HepG2 (cell line): ENCODE data around the gene CABLES2. TPM values are rescaled to one million over a fixed set of nuclear protein-coding genes. Genes with fewer than 3 reads are reported as not detected.

Experiments
- ARID5B ChIP-seq: IDR thresholded peaks from 2 replicates; pipeline ENCODE4 v1.4.0; 2020; ENCODE audit warnings: mild to moderate bottlenecking, missing genetic modification reagents
- ARNT2 ChIP-seq: sonication (generic); formaldehyde crosslinking; IDR thresholded peaks from 2 replicates; pipeline ENCODE4 v1.8.0; 2022; ENCODE audit warnings: mild to moderate bottlenecking, low read depth, missing genetic modification reagents, moderate library complexity
- ASH2L ChIP-seq: fragments of 300-600, 200-600 bp; sonication (generic); IDR thresholded peaks from 2 replicates; pipeline ENCODE4 v1.7.0; 2017; ENCODE audit warnings: low read depth, mild to moderate bottlenecking, moderate library complexity, mixed read lengths, low read length; ENCODE audit not compliant: insufficient read length
- ATF7 ChIP-seq, 2 experiments: fragments of 450-650 bp in 1 of 2; sonication (generic) in 1 of 2; formaldehyde crosslinking in 1 of 2; IDR thresholded peaks; 2 replicates each; pipeline versions ENCODE4 v1.4.0 to v1.6.1; 2016 to 2020; ENCODE audit warnings: antibody characterized with exemption in 1 of 2, mild to moderate bottlenecking in 1 of 2, missing genetic modification reagents in 1 of 2
- DBP ChIP-seq: sonication (generic); formaldehyde crosslinking; IDR thresholded peaks from 2 replicates; pipeline ENCODE4 v1.4.0; 2020; ENCODE audit warnings: missing genetic modification reagents; ENCODE audit errors: not compliant biosample characterization
- EHMT2 ChIP-seq: fragments of 200-600 bp; sonication (generic); IDR thresholded peaks from 2 replicates; pipeline ENCODE4 v1.7.0; 2017; ENCODE audit warnings: antibody characterized with exemption, low read depth, low read length, borderline replicate concordance
- GFI1 ChIP-seq: sonication (generic); formaldehyde crosslinking; IDR thresholded peaks from 2 replicates; pipeline ENCODE4 v1.5.0; 2020; ENCODE audit warnings: missing genetic modification reagents, mild to moderate bottlenecking, borderline replicate concordance
- MEF2D ChIP-seq: sonication (generic); formaldehyde crosslinking; IDR thresholded peaks from 2 replicates; pipeline ENCODE4 v1.5.1; 2020; ENCODE audit warnings: mild to moderate bottlenecking, missing genetic modification reagents
- MIER3 ChIP-seq: IDR thresholded peaks from 2 replicates; pipeline ENCODE4 v1.6.1; 2016; ENCODE audit warnings: missing compliant biosample characterization, borderline replicate concordance
- NPAS2 ChIP-seq: sonication (generic); formaldehyde crosslinking; IDR thresholded peaks from 2 replicates; pipeline ENCODE4 v1.8.0; 2022; ENCODE audit warnings: mild to moderate bottlenecking, missing genetic modification reagents, borderline replicate concordance
- POLR2AphosphoS2 ChIP-seq: IDR thresholded peaks from 2 replicates; pipeline ENCODE4 v1.6.1; 2011; ENCODE audit warnings: low read depth, low read length, improper control_type of control experiment
- POLR2AphosphoS5 ChIP-seq: IDR thresholded peaks from 2 replicates; pipeline ENCODE4 v1.6.1; 2012; ENCODE audit warnings: low read depth, low read length
- REPIN1 ChIP-seq: sonication (generic); formaldehyde crosslinking; IDR thresholded peaks from 2 replicates; pipeline ENCODE4 v1.8.0; 2022; ENCODE audit warnings: missing genetic modification reagents, low read depth, mild to moderate bottlenecking, borderline replicate concordance
- RXRA ChIP-seq: sonication (generic); formaldehyde crosslinking; IDR thresholded peaks from 2 replicates; pipeline ENCODE4 v1.5.1; 2020; ENCODE audit warnings: missing genetic modification reagents
- TCF12 ChIP-seq, 2 experiments: fragments of 450-650 bp in 1 of 2; sonication (generic) in 1 of 2; formaldehyde crosslinking in 1 of 2; IDR thresholded peaks; 2 replicates each; pipeline versions ENCODE4 v1.6.1 to v1.8.0; 2017 to 2022; ENCODE audit warnings: antibody characterized with exemption in 1 of 2, mild to moderate bottlenecking in 1 of 2, missing genetic modification reagents in 1 of 2, moderate library complexity in 1 of 2
- THYN1 ChIP-seq: sonication (generic); formaldehyde crosslinking; IDR thresholded peaks from 2 replicates; pipeline ENCODE4 v1.8.1; 2023; ENCODE audit warnings: low read depth, mild to moderate bottlenecking, moderate library complexity, missing genetic modification reagents, borderline replicate concordance
- ZBTB1 ChIP-seq: sonication (generic); formaldehyde crosslinking; IDR thresholded peaks from 2 replicates; pipeline ENCODE4 v1.4.0; 2020; ENCODE audit warnings: missing genetic modification reagents, borderline replicate concordance
- ZNF143 ChIP-seq: sonication (generic); formaldehyde crosslinking; IDR thresholded peaks from 2 replicates; pipeline ENCODE4 v1.4.0; 2020; ENCODE audit warnings: missing genetic modification reagents
- ZNF30 ChIP-seq: sonication (generic); formaldehyde crosslinking; IDR thresholded peaks from 2 replicates; pipeline ENCODE4 v1.5.0; 2020; ENCODE audit warnings: mild to moderate bottlenecking, missing genetic modification reagents
- ZNF672 ChIP-seq: sonication (generic); formaldehyde crosslinking; IDR thresholded peaks from 2 replicates; pipeline ENCODE4 v1.8.1; 2022; ENCODE audit warnings: missing genetic modification reagents
- polyA plus RNA-seq, 8 experiments: library from polyadenylated mRNA; depleted of rRNA in 3 of 8; stranded (reverse) in 7 of 8; unstranded in 1 of 8; fragments of >200 nt; fragmentation: Illumina TruSeq in 4 of 8; extraction: Trizol in 4 of 8; gene quantifications; 2 replicates each; pipeline versions ENCODE4 v1.2.1 to v1.2.3, GENCODE V29; 2011 to 2016; ENCODE audit warnings: low read depth in 4 of 8, missing spikeins in 1 of 8, mixed read lengths in 1 of 8; ENCODE audit not compliant: insufficient read depth in 1 of 8
- total RNA-seq, 5 experiments: library from RNA; depleted of rRNA; stranded (reverse); fragments of >200 nt; fragmentation: Illumina TruSeq; extraction: Trizol; gene quantifications; 2 replicates each; pipeline ENCODE4 v1.2.3, GENCODE V29; 2016; ENCODE audit warnings: low read depth in 1 of 5

CABLES2 gene
- total and polyA plus RNA-seq, 2 of the 13 experiments (the other 11 are each of a cell fraction or from before 2014, with no cell fraction given) = 5.2 to 9.7 TPM

GRCh38 chr20:62370807-62371587 lies 36.1 kb downstream of the CABLES2 start (continued):
- no peak for TF ChIP-seq DBP
- no peak for TF ChIP-seq ASH2L
- peak; percentile 50; the same call in 1 of the 2 replicates for TF ChIP-seq MEF2D
- TF ChIP-seq EHMT2 = no peak
- TF ChIP-seq TCF12 (IDR thresholded peaks at IDR 0.05) = no peak
- 0 out of 2 replicates have a peak, but pooled peaks have one; percentile 25 for TF ChIP-seq TCF12 (CRISPR knock-in tag; IDR thresholded peaks at IDR 0.05)
- no peak; the same call in none of the 2 replicates for TF ChIP-seq GFI1 (CRISPR knock-in tag)
- TF ChIP-seq POLR2AphosphoS2 = no peak
- TF ChIP-seq ZNF30 = peak; percentile 4; the same call in 1 of the 2 replicates
- peak; percentile 67; the same call in 1 of the 2 replicates for TF ChIP-seq REPIN1 (CRISPR knock-in tag)
- peak; percentile 93; the same call in 1 of the 2 replicates for TF ChIP-seq THYN1
- TF ChIP-seq RXRA (CRISPR knock-in tag) = peak; percentile 84
- TF ChIP-seq NPAS2 (CRISPR knock-in tag) = no peak
- TF ChIP-seq ZBTB1 (CRISPR knock-in tag) = no peak
- peak; percentile 52; the same call in 1 of the 2 replicates for TF ChIP-seq ARNT2
- peak; percentile 35; the same call in 1 of the 2 replicates for TF ChIP-seq MIER3
- peak; percentile 61 for TF ChIP-seq POLR2AphosphoS5
- TF ChIP-seq ZNF143 = 0 out of 2 replicates have a peak, but pooled peaks have one; percentile 49
- TF ChIP-seq ATF7 (IDR thresholded peaks at IDR 0.05) = no peak
- no peak for TF ChIP-seq ATF7 (CRISPR knock-in tag; IDR thresholded peaks at IDR 0.05)
- TF ChIP-seq ZNF672 (CRISPR knock-in tag) = no peak
- peak; percentile 42; the same call in 1 of the 2 replicates for TF ChIP-seq ARID5B (CRISPR knock-in tag)
